MM.1S (cell line): Measurements from ENCODE around the gene FCSK.

ENCODE experiments used
- DNase-seq: peaks from one replicate; pipeline ENCODE4 v3.0.0-alpha.2; 2015
- H2AFZ ChIP-seq: fragments of 300-600 bp; sonication (generic); 2 replicates; pipeline ENCODE4 v1.6.0; 2016; ENCODE audit warnings: antibody characterized with exemption, low read length
- H3F3A ChIP-seq: fragments of 300-600 bp; sonication (generic); 2 replicates; pipeline ENCODE4 v1.6.1; 2016; ENCODE audit warnings: mild to moderate bottlenecking, antibody characterized with exemption, low read length, moderate library complexity, mixed read lengths; ENCODE audit not compliant: insufficient read depth
- H3K27ac ChIP-seq: fragments of 300-600 bp; sonication (generic); 2 replicates; pipeline ENCODE4 v1.5.1; 2016; ENCODE audit warnings: mild to moderate bottlenecking, low read length
- H3K27me3 ChIP-seq: fragments of 300-600 bp; sonication (generic); replicated peaks from 2 replicates; pipeline ENCODE4 v1.6.0; 2016; ENCODE audit warnings: low read length; ENCODE audit not compliant: insufficient read depth
- H3K36me3 ChIP-seq: fragments of 300-600 bp; sonication (generic); replicated peaks from 2 replicates; pipeline ENCODE4 v1.6.1; 2016; ENCODE audit warnings: mild to moderate bottlenecking, low read length, mixed read lengths; ENCODE audit not compliant: insufficient read depth
- H3K4me1 ChIP-seq: fragments of 300-600 bp; sonication (generic); 2 replicates; pipeline ENCODE4 v1.6.1; 2016; ENCODE audit warnings: low read length, mixed read lengths
- H3K4me2 ChIP-seq: fragments of 300-600 bp; sonication (generic); 2 replicates; pipeline ENCODE4 v1.6.0; 2016; ENCODE audit warnings: low read depth, low read length
- H3K4me3 ChIP-seq: fragments of 300-600 bp; sonication (generic); 2 replicates; pipeline ENCODE4 v1.5.1; 2016; ENCODE audit warnings: low read length, mixed read lengths
- H3K79me2 ChIP-seq: fragments of 300-600 bp; sonication (generic); 2 replicates; pipeline ENCODE4 v1.6.1; 2016; ENCODE audit warnings: mixed run types, low read length, mixed read lengths
- H3K9ac ChIP-seq: fragments of 300-600 bp; sonication (generic); 2 replicates; pipeline ENCODE4 v1.6.1; 2016; ENCODE audit warnings: low read length, mixed read lengths
- H3K9me2 ChIP-seq: fragments of 300-600 bp; sonication (generic); replicated peaks from 2 replicates; pipeline ENCODE4 v1.6.1; 2016; ENCODE audit warnings: mild to moderate bottlenecking, low read length, mixed read lengths; ENCODE audit not compliant: insufficient read depth
- H3K9me3 ChIP-seq: fragments of 300-600 bp; sonication (generic); replicated peaks from 2 replicates; pipeline ENCODE4 v1.6.1; 2016; ENCODE audit warnings: mild to moderate bottlenecking, low read length, mixed read lengths; ENCODE audit not compliant: insufficient read depth
- H4K20me1 ChIP-seq: fragments of 300-600 bp; sonication (generic); 2 replicates; pipeline ENCODE4 v1.6.1; 2016; ENCODE audit warnings: mild to moderate bottlenecking, low read length, moderate library complexity, mixed read lengths; ENCODE audit not compliant: insufficient read depth
- CTCF ChIP-seq: fragments of 300-600 bp; sonication (generic); IDR thresholded peaks from 2 replicates; pipeline ENCODE4 v1.5.1; 2016; ENCODE audit warnings: antibody characterized with exemption, low read length, mixed read lengths
- EZH2 ChIP-seq: fragments of 300-600 bp; sonication (generic); optimal IDR thresholded peaks from 2 replicates; pipeline ENCODE3; 2017; ENCODE audit warnings: low read depth, mild to moderate bottlenecking, antibody characterized with exemption, low read length, mixed read lengths
- EZH2phosphoT487 ChIP-seq: fragments of 300-600 bp; sonication (generic); IDR thresholded peaks from 2 replicates; pipeline ENCODE4 v1.6.1; 2018; ENCODE audit warnings: antibody characterized with exemption, low read length

Gene FCSK

GRCh38 chr16:70494777-70495176 is 40.4 kb downstream of the FCSK start:
- DNase-seq: no peak
- Histone ChIP-seq H3K36me3 (no peaks in the 10 kb centered on the region), H3K27ac (no peak overlapping the region), H3K4me3 (no peak overlapping the region), H3F3A (no peaks in the 10 kb centered on the region), H2AFZ (no peak overlapping the region), H4K20me1 (no peaks in the 10 kb centered on the region), H3K9ac (no peak overlapping the region), H3K27me3 (no peaks in the 10 kb centered on the region), H3K79me2 (no peaks in the 10 kb centered on the region), H3K4me1 (no peaks in the 10 kb centered on the region), H3K9me3 (no peaks in the 10 kb centered on the region), H3K9me2 (no peaks in the 10 kb centered on the region), H3K4me2 (no peak overlapping the region)
- no peak for TF ChIP-seq CTCF
- TF ChIP-seq EZH2phosphoT487: no peak
- no peak for TF ChIP-seq EZH2

GRCh38 chr16:70495425-70496182 is 41.2 kb downstream of the FCSK start:
- no peaks in the 10 kb centered on the region for H3K79me2 ChIP-seq
- H3K27me3 ChIP-seq: no peaks in the 10 kb centered on the region
- H3K27ac ChIP-seq: no peak overlapping the region
- H2AFZ ChIP-seq: no peak overlapping the region
- TF ChIP-seq EZH2 (no peak), EZH2phosphoT487 (no peak), CTCF (no peak)
- H4K20me1 ChIP-seq: no peaks in the 10 kb centered on the region
- H3F3A ChIP-seq: no peaks in the 10 kb centered on the region
- H3K9me2 ChIP-seq: no peaks in the 10 kb centered on the region
- no peaks in the 10 kb centered on the region for H3K36me3 ChIP-seq
- no peaks in the 10 kb centered on the region for H3K9me3 ChIP-seq
- H3K4me2 ChIP-seq: no peak overlapping the region
- DNase-seq: no peak
- no peaks in the 10 kb centered on the region for H3K4me1 ChIP-seq
- H3K9ac ChIP-seq: no peak overlapping the region
- no peak overlapping the region for H3K4me3 ChIP-seq

GRCh38 chr16:70496513-70496912 is 42.1 kb downstream of the FCSK start:
- no peak overlapping the region for H3K4me2 ChIP-seq
- H3K27ac ChIP-seq: no peak overlapping the region
- no peak overlapping the region for H2AFZ ChIP-seq
- no peaks in the 10 kb centered on the region for H3K36me3 ChIP-seq
- no peaks in the 10 kb centered on the region for H3K9me2 ChIP-seq
- H3K79me2 ChIP-seq: no peaks in the 10 kb centered on the region
- no peak overlapping the region for H3K9ac ChIP-seq
- no peak for DNase-seq
- TF ChIP-seq EZH2 (no peak), EZH2phosphoT487 (no peak), CTCF (no peak)
- H3K27me3 ChIP-seq: no peaks in the 10 kb centered on the region
- H3K9me3 ChIP-seq: no peaks in the 10 kb centered on the region
- H3F3A ChIP-seq: no peaks in the 10 kb centered on the region
- H4K20me1 ChIP-seq: no peaks in the 10 kb centered on the region
- no peak overlapping the region for H3K4me3 ChIP-seq
- no peaks in the 10 kb centered on the region for H3K4me1 ChIP-seq
